ENCODE data around the gene COL1A1.

DNA sequence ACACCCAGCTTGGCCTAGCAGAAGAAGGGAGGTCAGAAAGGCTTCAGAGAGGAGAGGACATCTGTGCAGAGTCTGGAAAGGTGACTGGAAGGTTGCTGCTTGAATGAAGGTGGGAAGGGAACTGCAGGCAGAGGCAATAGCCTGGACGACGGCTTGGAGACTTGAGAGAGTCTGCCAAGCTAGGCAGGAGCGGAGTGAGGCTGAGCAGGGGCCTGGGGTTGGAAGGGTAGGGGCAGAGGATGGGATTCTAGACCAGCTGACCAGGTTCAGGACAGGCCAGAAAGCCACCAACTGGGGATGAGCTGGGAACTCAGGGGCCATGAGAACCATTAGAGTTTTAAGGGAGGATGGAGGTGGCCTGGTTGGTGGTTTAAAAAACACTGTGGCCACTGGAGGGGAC is 36.0 kb downstream of the COL1A1 start:
- TF ChIP-seq, protein P1, sequence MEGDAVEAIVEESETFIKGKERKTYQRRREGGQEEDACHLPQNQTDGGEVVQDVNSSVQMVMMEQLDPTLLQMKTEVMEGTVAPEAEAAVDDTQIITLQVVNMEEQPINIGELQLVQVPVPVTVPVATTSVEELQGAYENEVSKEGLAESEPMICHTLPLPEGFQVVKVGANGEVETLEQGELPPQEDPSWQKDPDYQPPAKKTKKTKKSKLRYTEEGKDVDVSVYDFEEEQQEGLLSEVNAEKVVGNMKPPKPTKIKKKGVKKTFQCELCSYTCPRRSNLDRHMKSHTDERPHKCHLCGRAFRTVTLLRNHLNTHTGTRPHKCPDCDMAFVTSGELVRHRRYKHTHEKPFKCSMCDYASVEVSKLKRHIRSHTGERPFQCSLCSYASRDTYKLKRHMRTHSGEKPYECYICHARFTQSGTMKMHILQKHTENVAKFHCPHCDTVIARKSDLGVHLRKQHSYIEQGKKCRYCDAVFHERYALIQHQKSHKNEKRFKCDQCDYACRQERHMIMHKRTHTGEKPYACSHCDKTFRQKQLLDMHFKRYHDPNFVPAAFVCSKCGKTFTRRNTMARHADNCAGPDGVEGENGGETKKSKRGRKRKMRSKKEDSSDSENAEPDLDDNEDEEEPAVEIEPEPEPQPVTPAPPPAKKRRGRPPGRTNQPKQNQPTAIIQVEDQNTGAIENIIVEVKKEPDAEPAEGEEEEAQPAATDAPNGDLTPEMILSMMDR (IDR thresholded peaks at IDR 0.05), result no peak
- no peak for TF ChIP-seq POLR2AphosphoS5 (IDR thresholded peaks at IDR 0.05)
